Measurements from ENCODE around the gene HEMGN.

Gene HEMGN

GRCh38 chr9:97895695-97896332 lies 42.2 kb downstream of the HEMGN start:
- DNase-seq (ENCODE audit: low spot score): no peak

- DNase-seq (ENCODE audit: low spot score): no peak
These were observed 42.8 kb downstream of the HEMGN start for GRCh38 chr9:97895211-97895610.

GRCh38 chr9:97892421-97892820 lies 45.6 kb downstream of the HEMGN start:
- no peak for DNase-seq (ENCODE audit: low spot score)

DNA sequence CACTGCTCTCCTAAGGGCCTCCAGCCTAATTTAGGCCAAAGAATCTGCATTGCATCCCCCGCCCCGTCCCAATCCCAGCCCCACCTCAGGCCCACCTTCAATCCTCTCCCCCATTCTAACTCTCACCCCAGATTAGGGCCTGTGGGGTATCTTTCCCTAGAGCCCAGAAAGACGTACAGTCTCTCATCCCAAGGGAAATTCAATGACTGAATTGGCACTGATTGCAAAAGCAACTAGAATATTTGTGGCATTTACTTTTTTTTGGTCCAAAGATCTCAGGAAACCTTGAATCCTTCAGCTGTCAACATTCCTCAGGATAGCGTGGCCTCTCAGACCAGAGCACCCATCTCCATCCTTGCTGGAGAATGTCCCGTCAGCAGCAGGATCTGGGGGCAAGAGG lies 46.2 kb downstream of the HEMGN start:
- no peak for DNase-seq (ENCODE audit: low spot score)

DNA sequence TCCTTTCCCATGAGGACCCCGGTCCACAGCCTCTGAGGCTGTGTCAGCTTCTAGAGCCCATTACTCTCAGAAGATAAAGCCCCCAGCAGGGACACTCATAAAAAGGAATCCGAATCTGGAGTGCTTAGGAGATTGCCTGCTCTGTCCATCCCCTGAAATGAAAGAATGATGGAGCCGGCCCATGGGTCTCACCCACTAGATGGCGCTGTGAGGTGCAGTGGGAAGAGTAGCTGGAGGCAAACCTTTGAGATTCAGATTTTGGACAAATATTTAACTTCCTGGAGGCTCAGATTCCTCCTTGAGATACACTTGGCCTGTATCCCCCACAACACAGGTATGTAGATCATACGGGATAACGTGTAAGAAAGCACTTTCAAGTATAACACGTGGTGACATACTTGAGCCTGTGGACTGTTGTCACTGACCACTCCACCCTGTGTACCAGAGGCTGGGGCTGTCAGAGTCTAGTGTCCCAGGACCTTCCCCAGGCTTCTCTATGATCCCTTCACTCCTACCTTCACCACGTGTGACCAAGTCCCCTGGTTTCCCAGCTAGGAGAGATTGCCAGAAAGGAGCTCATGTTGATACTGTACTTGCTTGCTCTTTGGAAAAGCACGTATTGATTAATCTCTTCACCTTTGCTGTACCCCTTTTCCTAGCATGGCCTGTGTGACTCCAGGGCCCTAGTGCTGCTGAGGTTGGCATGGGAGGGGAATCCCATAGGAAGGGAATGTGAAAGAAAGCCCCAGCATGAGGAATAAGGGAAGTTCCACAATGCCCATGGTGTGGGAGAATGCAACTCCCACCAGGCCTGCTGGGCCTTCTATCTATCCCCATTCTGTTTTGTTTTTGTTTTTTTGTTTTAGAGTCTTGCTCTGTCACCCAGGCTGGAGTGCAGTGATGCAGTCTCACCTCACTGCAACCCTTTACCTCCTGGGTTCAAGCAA lies 47.8 kb downstream of the HEMGN start:
- DNase-seq (ENCODE audit: low spot score): peak; percentile 46

GRCh38 chr9:97880336-97880735 lies 57.6 kb downstream of the HEMGN start:
- DNase-seq (ENCODE audit: low spot score): no peak

Data from AG08396 (cell line).